Bronchial epithelial cell (primary cell): ENCODE results near the gene B4GALT5. TPM values are rescaled to one million over a fixed set of nuclear protein-coding genes. Genes with fewer than 3 reads are reported as not detected.
A peak's percentile ranks its signal among the peaks of the same experiment; 100 is the strongest.

ENCODE experiments used
- DNase-seq: peaks from one replicate; pipeline ENCODE4 v3.0.0-alpha.2; 2010; ENCODE audit warnings: low read depth
- FAIRE-seq: peaks from 2 replicates; lab custom pipeline; 2011; peaks lifted over from hg19 to GRCh38; lab: Jason Lieb, UNC
- H3K27me3 ChIP-seq: 2 replicates; pipeline ENCODE4 v1.5.1; 2011; ENCODE audit warnings: low read length; ENCODE audit not compliant: control insufficient read depth, insufficient read depth
- H3K36me3 ChIP-seq: 2 replicates; pipeline ENCODE4 v1.5.1; 2011; ENCODE audit warnings: low read length; ENCODE audit not compliant: control insufficient read depth, insufficient read depth
- H3K4me3 ChIP-seq: 2 replicates; pipeline ENCODE4 v1.5.1; 2011; ENCODE audit warnings: mild to moderate bottlenecking, low read depth, low read length, control low read depth
- total RNA-seq: library from RNA; depleted of rRNA; stranded (reverse); fragments of >200 nt; gene quantifications from 2 replicates; pipeline ENCODE4 v1.2.1, GENCODE V29; 2014
- TF ChIP-seq, protein P1 (sequence below): IDR thresholded peaks from 2 replicates; pipeline ENCODE4 v1.5.1; 2011; ENCODE audit warnings: mild to moderate bottlenecking, moderate library complexity, low read length, control low read depth, inconsistent platforms; ENCODE audit not compliant: insufficient read depth, severe bottlenecking

The B4GALT5 gene
- total RNA-seq, 1 donor from 2014 or later = 9.7 TPM

- TF ChIP-seq, protein P1, sequence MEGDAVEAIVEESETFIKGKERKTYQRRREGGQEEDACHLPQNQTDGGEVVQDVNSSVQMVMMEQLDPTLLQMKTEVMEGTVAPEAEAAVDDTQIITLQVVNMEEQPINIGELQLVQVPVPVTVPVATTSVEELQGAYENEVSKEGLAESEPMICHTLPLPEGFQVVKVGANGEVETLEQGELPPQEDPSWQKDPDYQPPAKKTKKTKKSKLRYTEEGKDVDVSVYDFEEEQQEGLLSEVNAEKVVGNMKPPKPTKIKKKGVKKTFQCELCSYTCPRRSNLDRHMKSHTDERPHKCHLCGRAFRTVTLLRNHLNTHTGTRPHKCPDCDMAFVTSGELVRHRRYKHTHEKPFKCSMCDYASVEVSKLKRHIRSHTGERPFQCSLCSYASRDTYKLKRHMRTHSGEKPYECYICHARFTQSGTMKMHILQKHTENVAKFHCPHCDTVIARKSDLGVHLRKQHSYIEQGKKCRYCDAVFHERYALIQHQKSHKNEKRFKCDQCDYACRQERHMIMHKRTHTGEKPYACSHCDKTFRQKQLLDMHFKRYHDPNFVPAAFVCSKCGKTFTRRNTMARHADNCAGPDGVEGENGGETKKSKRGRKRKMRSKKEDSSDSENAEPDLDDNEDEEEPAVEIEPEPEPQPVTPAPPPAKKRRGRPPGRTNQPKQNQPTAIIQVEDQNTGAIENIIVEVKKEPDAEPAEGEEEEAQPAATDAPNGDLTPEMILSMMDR = peak; percentile 99
- no peaks in the 10 kb centered on the region for H3K27me3 ChIP-seq
- H3K36me3 ChIP-seq = no peaks in the 10 kb centered on the region
- no peak overlapping the region for H3K4me3 ChIP-seq
- FAIRE-seq = no peak
- peak; percentile 34 for DNase-seq
Measured at GRCh38 chr20:49608752-49609670, 104.7 kb downstream of the B4GALT5 start.

DNA sequence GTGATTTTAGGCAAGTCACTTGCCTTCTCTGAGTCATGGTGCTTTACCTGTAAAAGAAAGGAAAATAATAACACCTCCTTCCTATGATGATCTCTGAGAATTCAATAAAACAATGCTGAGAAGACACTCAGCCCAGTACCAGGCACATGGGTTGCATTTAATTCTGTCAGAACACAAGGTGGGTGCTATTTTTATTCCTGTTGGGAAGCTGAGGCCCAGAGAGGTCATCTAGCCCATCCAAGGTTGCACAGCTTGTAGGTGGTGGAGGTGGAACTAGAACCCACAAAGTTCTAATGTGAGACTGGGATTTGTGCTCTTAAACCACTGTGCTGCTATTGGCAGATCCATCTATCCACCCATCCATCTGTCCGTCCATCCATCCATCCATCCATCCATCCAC, 106.1 kb downstream of the B4GALT5 start:
- Histone ChIP-seq H3K4me3 (no peak overlapping the region), H3K36me3 (no peaks in the 10 kb centered on the region), H3K27me3 (no peaks in the 10 kb centered on the region)
- DNase-seq (no peak), FAIRE-seq (no peak)
- TF ChIP-seq, protein P1 = no peak

- DNase-seq (no peak), FAIRE-seq (no peak)
- Histone ChIP-seq H3K4me3 (no peak overlapping the region), H3K36me3 (no peaks in the 10 kb centered on the region), H3K27me3 (no peaks in the 10 kb centered on the region)
- TF ChIP-seq, protein P1 = peak; percentile 18
Measured at GRCh38 chr20:49603209-49603627, 110.5 kb downstream of the B4GALT5 start.

- no peaks in the 10 kb centered on the region for H3K36me3 ChIP-seq
- no peak for FAIRE-seq
- no peak for DNase-seq
- H3K4me3 ChIP-seq = no peak overlapping the region
- no peaks in the 10 kb centered on the region for H3K27me3 ChIP-seq
- TF ChIP-seq, protein P1 = no peak
Measured at GRCh38 chr20:49602345-49603208, 111.1 kb downstream of the B4GALT5 start.

DNA sequence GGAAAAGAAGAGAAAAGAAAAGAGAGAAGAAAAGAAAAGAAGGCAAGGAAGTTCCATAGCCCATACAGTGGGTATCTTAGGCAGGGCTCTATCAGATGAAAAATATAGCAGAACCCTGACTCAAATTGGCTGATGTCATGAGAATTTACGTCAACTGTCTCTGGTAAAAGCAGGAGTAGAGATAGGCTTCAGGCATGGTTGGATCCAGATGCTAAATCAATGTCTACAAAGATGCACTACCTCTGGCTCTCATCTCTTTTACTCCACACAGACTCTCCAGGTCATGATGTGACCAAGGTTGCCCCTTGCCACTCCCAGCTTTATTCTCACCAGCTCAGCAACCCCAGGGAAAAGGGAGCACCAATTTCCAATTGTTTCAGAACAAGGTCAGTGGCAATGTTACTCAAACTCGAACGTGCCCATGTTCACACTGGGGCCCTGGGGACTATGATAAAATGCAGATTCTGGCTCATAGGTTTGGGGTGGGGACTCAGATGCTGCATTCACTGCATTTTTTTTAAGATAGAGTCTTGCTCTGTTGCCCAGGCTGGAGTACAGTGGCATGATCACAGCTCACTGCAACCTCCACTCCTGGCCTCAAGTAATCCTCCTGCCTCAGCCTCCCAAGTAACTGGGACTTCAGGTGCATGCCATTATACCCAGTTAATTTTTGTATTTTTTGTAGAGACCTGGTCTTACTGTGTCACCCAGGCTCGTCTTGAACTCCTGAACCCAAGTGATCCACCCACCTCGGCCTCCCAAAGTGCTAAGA, 112.3 kb downstream of the B4GALT5 start:
- FAIRE-seq (no peak), DNase-seq (no peak)
- Histone ChIP-seq H3K4me3 (no peak overlapping the region), H3K36me3 (no peaks in the 10 kb centered on the region), H3K27me3 (no peaks in the 10 kb centered on the region)
- TF ChIP-seq, protein P1 = no peak
